Astrocyte (in vitro differentiated cells and primary cell): Measurements from ENCODE around the gene MAX.

ENCODE experiments used
- EZH2 ChIP-seq: IDR thresholded peaks from 2 replicates; pipeline ENCODE4 v1.6.1; 2012; ENCODE audit warnings: mild to moderate bottlenecking, low read length, inconsistent platforms; ENCODE audit not compliant: insufficient read depth
- TF ChIP-seq, protein P1 (sequence below): IDR thresholded peaks from 2 replicates; pipeline ENCODE4 v1.5.1; 2011; ENCODE audit warnings: low read depth, mild to moderate bottlenecking, inconsistent platforms, low read length, moderate library complexity; ENCODE audit not compliant: insufficient read depth

DNA sequence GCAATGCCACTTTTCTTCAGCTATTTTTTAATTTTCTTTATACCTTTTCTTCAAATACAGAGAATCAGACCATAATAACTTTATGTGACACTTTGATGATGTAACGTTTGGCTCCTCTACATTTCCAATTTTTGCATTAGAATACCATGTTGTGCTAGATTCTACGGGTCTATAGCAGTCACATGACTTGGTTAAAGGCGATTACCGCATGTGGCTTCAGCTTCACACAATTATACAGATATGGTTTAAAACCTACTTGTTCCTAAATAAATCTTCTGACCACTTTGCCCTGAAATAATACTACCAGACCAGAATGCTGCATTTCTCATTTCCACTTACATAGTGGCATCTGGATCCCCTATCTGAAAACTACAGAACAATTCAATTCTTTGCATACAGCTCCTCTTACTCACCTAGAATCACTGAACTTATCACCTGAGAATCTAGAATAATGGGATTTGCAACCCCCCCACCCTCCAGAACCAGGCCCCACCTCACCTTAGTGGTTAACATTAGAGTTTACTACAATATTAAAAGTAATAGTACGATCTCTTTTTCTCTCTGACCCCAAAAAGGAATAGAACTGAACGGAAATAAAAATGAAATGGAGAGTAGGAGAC is 1.3 kb downstream of the MAX start:
- TF ChIP-seq, protein P1, sequence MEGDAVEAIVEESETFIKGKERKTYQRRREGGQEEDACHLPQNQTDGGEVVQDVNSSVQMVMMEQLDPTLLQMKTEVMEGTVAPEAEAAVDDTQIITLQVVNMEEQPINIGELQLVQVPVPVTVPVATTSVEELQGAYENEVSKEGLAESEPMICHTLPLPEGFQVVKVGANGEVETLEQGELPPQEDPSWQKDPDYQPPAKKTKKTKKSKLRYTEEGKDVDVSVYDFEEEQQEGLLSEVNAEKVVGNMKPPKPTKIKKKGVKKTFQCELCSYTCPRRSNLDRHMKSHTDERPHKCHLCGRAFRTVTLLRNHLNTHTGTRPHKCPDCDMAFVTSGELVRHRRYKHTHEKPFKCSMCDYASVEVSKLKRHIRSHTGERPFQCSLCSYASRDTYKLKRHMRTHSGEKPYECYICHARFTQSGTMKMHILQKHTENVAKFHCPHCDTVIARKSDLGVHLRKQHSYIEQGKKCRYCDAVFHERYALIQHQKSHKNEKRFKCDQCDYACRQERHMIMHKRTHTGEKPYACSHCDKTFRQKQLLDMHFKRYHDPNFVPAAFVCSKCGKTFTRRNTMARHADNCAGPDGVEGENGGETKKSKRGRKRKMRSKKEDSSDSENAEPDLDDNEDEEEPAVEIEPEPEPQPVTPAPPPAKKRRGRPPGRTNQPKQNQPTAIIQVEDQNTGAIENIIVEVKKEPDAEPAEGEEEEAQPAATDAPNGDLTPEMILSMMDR = no peak
- no peak for TF ChIP-seq EZH2
